Measurements from ENCODE around the gene SYNM. TPM values are rescaled to one million over a fixed set of nuclear protein-coding genes. Genes with fewer than 3 reads are reported as not detected.
A peak's percentile ranks its signal among the peaks of the same experiment; 100 is the strongest.

The SYNM gene
- total RNA-seq, 2 donors from 2014 or later, result 2.3 to 12.5 TPM

DNA sequence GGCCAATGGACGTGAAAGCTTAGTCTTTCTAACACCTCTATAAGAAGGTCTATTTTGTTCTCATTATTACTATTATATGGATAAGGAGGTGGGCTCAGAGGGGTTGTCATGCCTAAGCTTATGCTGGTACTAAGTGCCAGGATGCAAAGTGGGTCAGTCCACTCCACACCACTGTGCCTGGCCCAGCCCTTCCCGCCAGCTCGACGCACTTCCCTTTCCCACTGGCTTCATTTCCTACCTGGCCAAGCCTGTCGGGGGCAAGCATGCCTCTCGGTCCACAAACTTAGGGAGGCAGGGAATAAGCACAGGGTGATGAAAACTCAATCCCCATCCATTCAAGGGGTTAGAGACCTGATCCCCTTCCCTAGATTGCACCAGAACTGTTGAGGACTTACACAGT, 5.9 kb upstream of the SYNM start:
- Histone ChIP-seq H3K4me1 (ENCODE audit: control insufficient read depth, insufficient read depth, low read length) (peaks cover 3% of the 10 kb centered on the region), H3K36me3 (ENCODE audit: control insufficient read depth, insufficient read depth, low read length) (no peaks in the 10 kb centered on the region), H3K9me3 (ENCODE audit: control insufficient read depth, low read length) (no peaks in the 10 kb centered on the region), H3K4me3 (ENCODE audit: low read length) (no peak overlapping the region), H3K27ac (ENCODE audit: low read depth, low read length) (no peak overlapping the region), H3K27me3 (ENCODE audit: control insufficient read depth, insufficient read depth, low read length, poor library complexity, severe bottlenecking) (peaks cover 42% of the 10 kb centered on the region), H3K9ac (ENCODE audit: extremely low read depth, low read length, poor library complexity, severe bottlenecking) (no peak overlapping the region)
- TF ChIP-seq, protein P1, sequence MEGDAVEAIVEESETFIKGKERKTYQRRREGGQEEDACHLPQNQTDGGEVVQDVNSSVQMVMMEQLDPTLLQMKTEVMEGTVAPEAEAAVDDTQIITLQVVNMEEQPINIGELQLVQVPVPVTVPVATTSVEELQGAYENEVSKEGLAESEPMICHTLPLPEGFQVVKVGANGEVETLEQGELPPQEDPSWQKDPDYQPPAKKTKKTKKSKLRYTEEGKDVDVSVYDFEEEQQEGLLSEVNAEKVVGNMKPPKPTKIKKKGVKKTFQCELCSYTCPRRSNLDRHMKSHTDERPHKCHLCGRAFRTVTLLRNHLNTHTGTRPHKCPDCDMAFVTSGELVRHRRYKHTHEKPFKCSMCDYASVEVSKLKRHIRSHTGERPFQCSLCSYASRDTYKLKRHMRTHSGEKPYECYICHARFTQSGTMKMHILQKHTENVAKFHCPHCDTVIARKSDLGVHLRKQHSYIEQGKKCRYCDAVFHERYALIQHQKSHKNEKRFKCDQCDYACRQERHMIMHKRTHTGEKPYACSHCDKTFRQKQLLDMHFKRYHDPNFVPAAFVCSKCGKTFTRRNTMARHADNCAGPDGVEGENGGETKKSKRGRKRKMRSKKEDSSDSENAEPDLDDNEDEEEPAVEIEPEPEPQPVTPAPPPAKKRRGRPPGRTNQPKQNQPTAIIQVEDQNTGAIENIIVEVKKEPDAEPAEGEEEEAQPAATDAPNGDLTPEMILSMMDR (conservative IDR thresholded peaks at IDR 0.05), result no peak
- peaks cover 4% of the 10 kb centered on the region for H3K4me1 Mint-ChIP-seq
- no peaks in the 10 kb centered on the region for H3K9me3 Mint-ChIP-seq
- H3K36me3 Mint-ChIP-seq (ENCODE audit: low read depth), result no peaks in the 10 kb centered on the region
- H3K27me3 Mint-ChIP-seq (ENCODE audit: insufficient read depth), result peaks cover 55% of the 10 kb centered on the region
- WGBS, 2 experiments (ENCODE audit: insufficient coverage in 1 of 2, insufficient read length in 1 of 2), result 75% methylated on average over 6 of the region's 6 CpGs; no CpG with 5 or more reads in 1 of the 2 experiments
- DNase-seq, result no peak
- H3K27ac Mint-ChIP-seq, result no peak overlapping the region
- no peak overlapping the region for H3K4me3 Mint-ChIP-seq

DNA sequence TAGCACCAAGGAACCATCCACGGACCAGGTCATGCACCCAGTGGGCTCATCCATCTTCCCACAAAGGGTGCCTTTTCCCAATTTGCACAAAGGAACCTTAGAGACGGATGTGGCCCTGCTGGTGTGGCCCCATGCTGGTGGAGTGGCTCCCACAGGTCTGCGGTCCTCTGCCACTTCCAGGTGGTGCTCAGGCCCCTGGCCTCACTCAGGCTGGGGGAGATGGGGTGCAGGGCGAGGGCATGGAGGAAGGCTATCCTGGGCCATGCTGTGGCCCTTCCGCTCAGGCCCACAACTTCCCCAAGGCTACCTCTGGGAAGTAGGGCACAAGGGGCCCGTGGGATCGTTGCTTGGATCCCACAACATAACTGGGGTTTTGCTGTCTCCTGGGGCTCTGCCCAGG, 5.2 kb upstream of the SYNM start:
- peaks cover 42% of the 10 kb centered on the region for H3K27me3 ChIP-seq (ENCODE audit: control insufficient read depth, insufficient read depth, low read length, poor library complexity, severe bottlenecking)
- no peak overlapping the region for H3K27ac Mint-ChIP-seq

DNA sequence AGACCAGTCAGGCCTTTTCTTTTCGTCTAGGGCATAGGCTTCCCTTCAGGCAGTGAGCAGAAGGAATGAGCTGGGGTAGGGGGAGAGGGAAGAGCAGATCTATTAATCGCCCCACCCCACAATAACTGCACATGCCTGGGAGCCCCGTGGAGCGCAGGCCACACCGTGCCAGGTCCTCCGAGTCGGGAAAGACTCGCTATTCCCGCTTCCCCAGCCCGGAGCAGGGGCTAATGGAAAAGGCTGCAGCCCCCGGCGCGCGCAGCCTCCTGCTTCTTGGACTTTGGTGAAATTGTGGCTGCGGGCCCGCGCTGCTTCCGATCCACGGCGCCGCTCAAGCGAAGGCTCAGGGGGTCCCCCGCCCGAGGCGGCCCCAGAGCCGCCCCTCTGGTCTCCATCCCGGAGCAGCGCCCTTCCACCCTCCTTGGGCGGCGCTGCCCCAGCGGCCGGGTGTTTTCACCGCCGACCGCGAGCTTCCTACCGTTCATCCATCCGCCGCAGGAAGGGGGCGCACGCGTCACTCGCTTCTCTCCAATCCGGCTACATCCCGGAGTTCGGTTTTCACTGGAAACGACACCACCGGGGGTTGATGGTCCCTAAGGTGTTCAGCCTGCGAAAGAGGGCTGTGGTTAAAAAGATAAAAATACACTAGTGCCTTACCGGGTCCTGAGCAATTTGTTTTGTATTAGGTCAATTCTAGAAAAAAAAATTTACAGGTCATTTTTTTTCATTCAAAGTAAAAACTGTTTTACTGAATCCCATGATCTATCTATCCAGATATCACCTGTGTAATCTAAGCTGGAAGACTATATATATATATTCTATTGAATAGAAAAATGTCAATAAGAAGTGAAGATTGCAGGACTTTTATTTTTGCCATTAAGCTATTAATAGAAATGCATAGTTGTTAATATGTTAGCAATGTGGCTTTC, 4.4 kb upstream of the SYNM start:
- H3K36me3 Mint-ChIP-seq (ENCODE audit: low read depth), result no peaks in the 10 kb centered on the region
- H3K9me3 Mint-ChIP-seq, result no peaks in the 10 kb centered on the region
- H3K27ac Mint-ChIP-seq, result no peak overlapping the region
- H3K27ac ChIP-seq (ENCODE audit: low read depth, low read length), result no peak overlapping the region
- no peaks in the 10 kb centered on the region for H3K36me3 ChIP-seq (ENCODE audit: control insufficient read depth, insufficient read depth, low read length)
- peak overlapping the region; percentile 37 for H3K4me3 Mint-ChIP-seq
- H3K4me1 Mint-ChIP-seq, result peaks cover 2% of the 10 kb centered on the region
- H3K27me3 Mint-ChIP-seq (ENCODE audit: insufficient read depth), result peaks cover 55% of the 10 kb centered on the region
- H3K4me3 ChIP-seq (ENCODE audit: low read length), result no peak overlapping the region
- H3K4me1 ChIP-seq (ENCODE audit: control insufficient read depth, insufficient read depth, low read length), result peaks cover under 1% of the 10 kb centered on the region
- H3K9ac ChIP-seq (ENCODE audit: extremely low read depth, low read length, poor library complexity, severe bottlenecking), result no peak overlapping the region
- peaks cover 42% of the 10 kb centered on the region for H3K27me3 ChIP-seq (ENCODE audit: control insufficient read depth, insufficient read depth, low read length, poor library complexity, severe bottlenecking)
- 8 to 9% methylated on average over 17 to 50 of the region's 50 CpGs for WGBS, 2 experiments (ENCODE audit: insufficient coverage in 1 of 2, insufficient read length in 1 of 2)
- TF ChIP-seq, protein P1 (conservative IDR thresholded peaks at IDR 0.05), result peak; percentile 91
- DNase-seq, result peak; percentile 95
- no peaks in the 10 kb centered on the region for H3K9me3 ChIP-seq (ENCODE audit: control insufficient read depth, low read length)

More for the DNA sequence above, 5.2 kb upstream of the SYNM start:
- no peak overlapping the region for H3K27ac ChIP-seq (ENCODE audit: low read depth, low read length)
- DNase-seq, result no peak
- Mint-ChIP-seq H3K9me3 (no peaks in the 10 kb centered on the region), H3K4me1 (peaks cover 4% of the 10 kb centered on the region), H3K36me3 (ENCODE audit: low read depth) (no peaks in the 10 kb centered on the region), H3K4me3 (peak overlapping the region; percentile 37), H3K27me3 (ENCODE audit: insufficient read depth) (peaks cover 55% of the 10 kb centered on the region)
- no peaks in the 10 kb centered on the region for H3K9me3 ChIP-seq (ENCODE audit: control insufficient read depth, low read length)
- H3K36me3 ChIP-seq (ENCODE audit: control insufficient read depth, insufficient read depth, low read length), result no peaks in the 10 kb centered on the region
- TF ChIP-seq, protein P1 (conservative IDR thresholded peaks at IDR 0.05), result no peak
- peaks cover 3% of the 10 kb centered on the region for H3K4me1 ChIP-seq (ENCODE audit: control insufficient read depth, insufficient read depth, low read length)
- H3K9ac ChIP-seq (ENCODE audit: extremely low read depth, low read length, poor library complexity, severe bottlenecking), result no peak overlapping the region
- no peak overlapping the region for H3K4me3 ChIP-seq (ENCODE audit: low read length)
- 91 to 100% methylated on average over 4 to 7 of the region's 7 CpGs for WGBS, 2 experiments (ENCODE audit: insufficient coverage in 1 of 2, insufficient read length in 1 of 2)

Data from endodermal cell (in vitro differentiated cells).